A549 treated with RU486 at 1 μM for 4 hours (cell line): Measurements from ENCODE around the gene TRIM40. TPM values are rescaled to one million over a fixed set of nuclear protein-coding genes. Genes with fewer than 3 reads are reported as not detected.

Experiments
- total RNA-seq: library from RNA; stranded (reverse); fragments of 200-300 nt; extraction: Qiagen RNA extraction; gene quantifications from 5 replicates; pipeline ENCODE4 v1.2.3, GENCODE V29; 2022; ENCODE audit warnings: low read depth

The TRIM40 gene, protein sequence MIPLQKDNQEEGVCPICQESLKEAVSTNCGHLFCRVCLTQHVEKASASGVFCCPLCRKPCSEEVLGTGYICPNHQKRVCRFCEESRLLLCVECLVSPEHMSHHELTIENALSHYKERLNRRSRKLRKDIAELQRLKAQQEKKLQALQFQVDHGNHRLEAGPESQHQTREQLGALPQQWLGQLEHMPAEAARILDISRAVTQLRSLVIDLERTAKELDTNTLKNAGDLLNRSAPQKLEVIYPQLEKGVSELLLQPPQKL
- total RNA-seq, result not detected in 5 replicates

DNA sequence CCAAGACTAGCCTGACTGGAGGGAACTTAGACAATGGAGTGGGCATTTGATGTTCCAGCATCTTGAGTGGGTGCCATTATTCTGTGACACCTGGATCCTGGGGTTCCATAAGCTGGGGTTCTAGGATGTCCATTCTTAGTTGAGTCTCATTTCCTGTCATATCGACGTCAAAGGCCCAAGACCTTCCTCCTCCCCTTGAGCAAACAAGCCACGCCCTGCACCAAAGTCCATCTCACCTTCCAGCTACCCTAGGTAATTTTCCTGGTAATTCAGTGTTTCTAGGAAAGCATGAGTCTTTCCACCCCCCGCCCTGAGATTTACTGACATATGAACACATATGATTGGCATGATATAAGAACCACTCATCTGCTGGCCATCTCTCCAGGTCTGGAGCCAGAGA is at the start of gene TRIM40:
TSS of gene TRIM40 (plus strand) at position 384 of the 400 bp plus-strand sequence. CDS start 897 bp downstream, outside the sequence.

DNA sequence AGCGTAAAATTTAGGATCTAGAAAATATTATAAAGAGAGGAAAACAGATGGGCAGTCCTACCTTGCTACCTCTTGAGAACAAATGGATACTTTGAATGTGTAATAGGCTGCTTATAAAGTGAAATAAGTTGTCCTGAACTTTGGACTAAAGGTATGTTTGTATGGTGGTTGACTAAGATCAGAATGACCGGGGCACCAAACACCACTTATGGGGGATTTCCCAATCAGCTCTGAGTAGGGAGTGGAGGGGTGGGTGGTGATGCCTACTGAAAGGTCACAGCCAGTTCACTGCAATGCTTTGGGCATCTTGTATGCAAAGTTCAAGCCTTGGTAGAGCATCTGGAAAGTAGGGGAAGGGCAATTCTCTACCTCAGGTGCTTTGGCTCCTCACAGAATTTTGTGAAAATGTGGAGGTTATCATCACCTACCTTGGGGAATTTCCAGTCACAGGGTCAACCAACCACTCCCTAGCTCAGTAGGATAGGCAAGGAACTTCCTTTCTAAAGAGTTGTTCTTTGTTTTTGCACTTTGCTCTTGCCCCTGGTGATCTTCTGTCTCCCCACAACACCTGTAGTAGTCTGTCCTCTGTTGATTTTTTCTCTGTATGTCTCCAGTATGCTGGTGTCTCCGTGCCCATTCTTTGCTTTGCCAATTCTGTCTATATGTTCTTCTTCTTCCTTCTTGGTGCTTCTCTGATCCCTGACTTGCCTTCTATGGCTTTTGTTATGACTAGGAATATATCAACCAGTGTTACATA is 22.8 kb upstream of the TRIM40 start, which contains the start of gene TRIM31:
TSS of gene TRIM31 (minus strand) at position 88 of the 757 bp plus-strand sequence. CDS start 285 bp downstream, outside the sequence.

DNA sequence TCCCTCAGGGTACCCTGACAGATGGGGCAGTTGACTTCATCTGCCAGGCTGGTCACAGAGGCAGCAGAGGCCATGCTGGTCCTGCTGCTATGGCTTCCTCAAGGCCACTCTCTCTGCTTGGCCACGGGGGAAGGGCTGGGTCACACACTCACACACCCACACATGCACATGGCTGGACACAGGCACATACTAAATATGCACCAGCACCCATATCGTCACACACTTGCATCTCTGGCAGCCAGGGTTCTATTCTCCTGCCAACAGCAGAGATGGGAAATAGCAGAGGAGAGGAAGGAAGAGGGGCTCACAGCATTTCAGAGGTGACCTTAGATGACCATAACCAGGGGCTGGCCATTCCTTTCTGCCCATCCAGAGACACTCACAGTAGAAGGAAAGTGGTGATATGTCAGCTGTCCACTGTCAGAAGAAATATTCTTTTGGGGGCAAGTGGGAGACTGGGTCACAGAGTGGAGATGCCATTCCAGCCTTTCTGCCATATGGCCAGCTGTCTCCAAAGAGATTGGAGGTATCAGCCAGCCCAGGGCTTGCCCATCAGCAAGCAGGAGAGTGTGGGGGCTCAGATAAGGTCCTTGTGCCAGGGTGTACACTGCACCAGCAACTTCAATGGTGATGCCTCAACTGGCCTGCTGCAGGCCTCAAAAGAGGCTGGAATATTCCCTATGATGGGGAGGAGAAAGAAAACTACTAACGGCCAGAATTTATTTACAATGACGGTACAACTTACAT is 25.0 kb downstream of the TRIM40 start, which contains the start of gene TRIM10:
TSS of gene TRIM10 (minus strand) at position 427 of the 747 bp plus-strand sequence. CDS start at position 74, 353 bp downstream.

DNA sequence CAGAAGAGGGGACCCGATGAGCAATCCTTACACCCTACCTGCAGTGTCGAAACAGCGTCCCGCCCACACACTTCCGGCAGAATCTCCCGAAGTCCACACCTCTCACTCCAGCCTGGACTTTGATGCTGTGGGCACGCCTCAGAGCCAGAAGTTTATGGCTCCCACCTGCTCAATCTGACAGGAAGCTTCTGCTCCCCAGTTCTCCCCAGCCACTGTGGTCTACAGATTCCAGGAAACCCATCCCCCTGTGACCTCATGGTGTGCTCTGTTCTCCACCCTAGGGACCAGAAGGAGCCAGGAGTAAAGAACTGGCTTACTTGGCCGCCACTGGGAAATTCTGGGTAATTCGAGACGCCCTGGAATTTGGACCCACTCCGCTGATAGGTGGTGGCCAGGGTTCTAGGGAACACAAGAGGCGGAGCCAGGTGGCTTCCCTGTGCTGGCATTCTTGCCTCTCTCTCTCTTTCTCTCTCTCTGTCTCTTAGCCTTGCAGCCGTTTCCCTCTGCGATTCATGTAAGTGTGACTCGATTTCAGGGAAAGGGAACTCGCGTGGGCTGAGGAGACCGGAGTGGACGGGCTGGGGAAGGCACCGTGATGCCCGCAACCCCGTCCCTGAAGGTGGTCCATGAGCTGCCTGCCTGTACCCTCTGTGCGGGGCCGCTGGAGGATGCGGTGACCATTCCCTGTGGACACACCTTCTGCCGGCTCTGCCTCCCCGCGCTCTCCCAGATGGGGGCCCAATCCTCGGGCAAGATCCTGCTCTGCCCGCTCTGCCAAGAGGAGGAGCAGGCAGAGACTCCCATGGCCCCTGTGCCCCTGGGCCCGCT is 27.4 kb downstream of the TRIM40 start, which contains the start of gene TRIM15:
TSS of gene TRIM15 (plus strand) at position 457 of the 828 bp plus-strand sequence. CDS start at position 596, 139 bp downstream.

Other genes with a start within 250 kb of the TRIM40 start
- gene HLA-A, start 193.6 kb upstream of the TRIM40 start, total RNA-seq, result 113 to 153 TPM (median 141 TPM) in 5 replicates
- 26.6 to 38.4 TPM (median 34.8 TPM) in 5 replicates for gene POLR1H, start 74.9 kb upstream of the TRIM40 start, total RNA-seq
- gene PPP1R11, start 68.9 kb upstream of the TRIM40 start, total RNA-seq, result 41.2 to 47.5 TPM (median 42.1 TPM) in 5 replicates
- gene RNF39, start 60.4 kb upstream of the TRIM40 start, total RNA-seq, result 0.03 to 0.06 TPM in 2 of 5 replicates, not detected in the others
- gene TRIM31, start 23.1 kb upstream of the TRIM40 start, total RNA-seq, result 1.6 to 3.1 TPM (median 2.3 TPM) in 5 replicates
- not detected in 5 replicates for gene TRIM10, start 25.1 kb downstream of the TRIM40 start, total RNA-seq
- 0.20 TPM in 1 of 5 replicates, not detected in the others for gene TRIM15, start 27.4 kb downstream of the TRIM40 start, total RNA-seq
- 25.0 to 27.0 TPM (median 26.6 TPM) in 5 replicates for gene TRIM26, start 77.3 kb downstream of the TRIM40 start, total RNA-seq
- gene TRIM39, start 190.8 kb downstream of the TRIM40 start, total RNA-seq, result 7.4 to 9.1 TPM (median 8.1 TPM) in 5 replicates
- gene RPP21, start 209.0 kb downstream of the TRIM40 start, total RNA-seq, result 54.6 to 73.4 TPM (median 72.6 TPM) in 5 replicates